OCI-M2 (cell line): ENCODE data around the gene NOL4L.

ENCODE experiments used
- DNase-seq: peaks from one replicate; lab custom pipeline; 2025; ENCODE audit not compliant: unreplicated experiment; lab: John Stamatoyannopoulos, UW

Gene NOL4L

DNA sequence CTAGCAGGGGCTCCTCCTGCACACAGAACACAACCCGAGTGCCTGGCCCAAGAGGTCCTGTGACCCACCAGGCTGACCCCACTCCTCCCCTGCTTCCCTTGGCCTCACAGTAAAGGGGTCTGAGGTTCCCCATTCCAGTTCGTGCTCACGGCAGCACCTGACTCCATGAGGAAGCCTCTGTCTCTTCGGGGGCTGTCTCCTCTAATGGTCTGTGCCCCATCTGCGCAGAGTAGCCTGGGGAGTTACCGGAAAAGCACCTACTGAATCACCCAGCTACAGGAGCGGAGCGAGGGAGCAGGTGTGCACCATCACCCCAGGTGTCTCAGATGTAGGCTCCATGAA is 133.8 kb downstream of the NOL4L start:
- no peak for DNase-seq

DNA sequence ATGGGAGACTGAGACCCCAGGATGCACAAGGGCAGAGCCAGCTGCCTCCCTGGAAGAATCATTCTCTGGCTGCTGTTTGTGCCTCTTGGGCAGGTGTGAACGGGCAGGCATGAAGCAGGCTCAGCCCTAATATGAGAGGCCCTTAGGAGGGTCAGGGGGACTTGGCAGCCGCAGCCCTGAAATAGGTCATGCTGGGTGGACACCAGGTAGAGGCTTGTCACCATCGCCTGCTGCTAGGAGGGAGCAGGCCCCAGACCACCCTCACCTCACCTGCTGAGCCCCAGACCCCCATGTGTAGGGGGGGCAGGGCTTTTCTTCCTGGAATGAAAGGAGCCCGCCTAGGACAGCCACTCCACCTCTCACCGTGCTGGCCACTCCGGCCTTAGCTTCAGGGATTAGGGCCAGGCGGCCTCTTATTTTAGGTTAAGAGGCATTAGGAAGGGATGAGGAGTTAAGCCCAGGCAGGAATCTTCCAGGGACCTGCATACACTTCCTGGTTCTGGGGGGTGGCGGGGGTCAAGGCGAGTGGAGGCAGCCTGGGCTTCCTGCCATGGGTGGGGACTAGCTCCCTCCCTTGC is 134.6 kb downstream of the NOL4L start:
- no peak for DNase-seq

DNA sequence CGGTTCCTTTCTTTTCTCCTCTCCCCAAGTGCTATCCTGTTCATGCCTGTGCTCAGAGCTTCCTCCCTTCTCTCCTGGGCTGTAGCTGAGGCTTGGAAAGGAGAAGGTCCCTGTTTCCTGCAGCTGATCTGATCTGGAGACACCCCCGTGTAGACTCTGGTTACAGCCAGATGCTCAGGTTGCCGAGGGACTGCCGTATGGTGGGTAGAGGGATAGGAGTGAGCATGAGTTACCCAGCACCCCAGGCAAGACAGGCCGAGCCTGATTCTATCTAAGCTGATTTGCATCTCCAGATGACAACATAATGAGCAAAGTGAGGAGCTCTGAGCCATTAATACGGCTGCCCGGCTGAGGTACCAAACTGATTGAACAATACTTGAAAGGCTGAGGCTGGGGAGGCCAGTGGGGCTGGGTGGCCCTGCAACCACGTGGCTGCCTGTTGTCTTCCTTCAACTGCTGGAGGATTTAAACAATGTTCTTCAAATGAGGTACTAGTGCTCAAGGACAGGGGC is 135.2 kb downstream of the NOL4L start:
- no peak for DNase-seq

DNA sequence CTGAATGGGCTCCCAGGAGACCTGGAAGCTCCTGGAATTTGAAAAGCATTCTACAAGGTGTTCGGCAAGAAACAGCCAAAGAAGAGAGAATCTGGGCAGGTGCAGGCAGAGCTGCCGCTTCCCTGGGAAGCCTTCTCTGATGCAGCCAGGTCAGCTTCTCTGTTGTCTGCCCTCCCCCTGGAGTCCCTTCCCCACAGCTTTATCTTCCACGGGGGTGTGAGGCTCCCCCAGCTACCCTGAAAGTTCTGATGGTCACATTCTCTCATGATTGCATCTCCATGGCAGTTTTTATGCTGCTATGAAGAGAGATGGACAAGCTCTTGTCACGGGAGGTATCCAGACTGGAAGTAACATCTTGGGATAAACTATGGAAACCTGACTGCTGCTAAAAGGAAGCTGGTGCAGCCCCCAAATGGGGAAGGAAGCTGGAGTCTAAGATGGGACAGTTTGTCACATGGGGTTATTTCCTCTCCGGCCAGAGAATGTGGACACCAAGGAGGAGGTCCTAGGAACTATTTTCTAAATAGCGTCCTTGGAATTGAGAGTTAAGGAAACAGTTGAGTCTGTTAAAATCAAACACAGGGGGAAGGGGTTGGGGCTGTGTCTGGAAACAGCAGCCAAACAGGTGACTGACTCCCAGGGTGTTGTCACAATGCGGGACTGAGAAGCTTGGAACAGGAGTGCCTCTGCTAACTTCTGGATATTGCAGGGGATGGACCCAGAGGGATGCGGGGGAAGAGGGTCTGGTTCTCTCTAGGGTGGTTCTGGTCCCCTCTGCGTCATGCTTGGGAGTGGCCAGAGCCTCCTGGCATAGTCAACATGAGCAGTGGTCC is 135.9 kb downstream of the NOL4L start:
- DNase-seq: no peak

DNA sequence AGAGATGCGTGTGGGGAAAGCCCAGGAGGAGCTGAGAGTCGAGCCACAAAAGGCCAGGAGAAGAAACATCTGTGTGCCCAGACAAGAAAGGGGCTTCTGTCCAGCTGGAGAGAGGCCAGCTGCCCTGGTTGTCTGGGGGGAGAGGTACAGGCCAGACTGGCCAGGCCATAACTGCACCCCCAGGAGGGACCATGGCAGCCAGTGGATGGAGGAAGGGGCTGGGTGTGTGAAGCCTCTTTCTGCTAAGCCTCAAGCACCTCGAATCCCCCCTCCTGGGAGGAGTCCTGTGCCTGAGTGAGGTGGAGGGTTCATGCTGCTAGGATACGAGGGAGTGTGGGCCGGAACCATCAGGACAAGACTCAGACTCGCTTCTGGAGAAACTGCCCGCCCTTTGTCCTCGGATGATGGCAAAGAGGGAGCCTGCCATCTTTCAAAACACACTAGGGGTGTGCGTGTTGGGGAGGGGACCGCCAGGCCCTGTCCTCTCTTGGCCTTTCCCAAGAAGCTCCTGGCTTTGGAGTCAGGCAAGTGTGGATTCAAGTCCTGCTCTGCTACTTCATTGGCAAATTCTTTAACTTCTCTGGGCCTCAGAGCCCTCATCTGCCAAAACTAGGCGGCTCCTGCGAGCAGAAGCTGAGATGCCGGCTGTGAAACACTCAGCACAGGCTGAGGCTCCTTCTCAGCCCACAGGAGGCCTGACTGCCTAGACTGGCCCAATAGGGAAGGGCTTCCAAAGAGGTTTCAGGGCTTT is 136.7 kb downstream of the NOL4L start:
- DNase-seq: no peak

DNA sequence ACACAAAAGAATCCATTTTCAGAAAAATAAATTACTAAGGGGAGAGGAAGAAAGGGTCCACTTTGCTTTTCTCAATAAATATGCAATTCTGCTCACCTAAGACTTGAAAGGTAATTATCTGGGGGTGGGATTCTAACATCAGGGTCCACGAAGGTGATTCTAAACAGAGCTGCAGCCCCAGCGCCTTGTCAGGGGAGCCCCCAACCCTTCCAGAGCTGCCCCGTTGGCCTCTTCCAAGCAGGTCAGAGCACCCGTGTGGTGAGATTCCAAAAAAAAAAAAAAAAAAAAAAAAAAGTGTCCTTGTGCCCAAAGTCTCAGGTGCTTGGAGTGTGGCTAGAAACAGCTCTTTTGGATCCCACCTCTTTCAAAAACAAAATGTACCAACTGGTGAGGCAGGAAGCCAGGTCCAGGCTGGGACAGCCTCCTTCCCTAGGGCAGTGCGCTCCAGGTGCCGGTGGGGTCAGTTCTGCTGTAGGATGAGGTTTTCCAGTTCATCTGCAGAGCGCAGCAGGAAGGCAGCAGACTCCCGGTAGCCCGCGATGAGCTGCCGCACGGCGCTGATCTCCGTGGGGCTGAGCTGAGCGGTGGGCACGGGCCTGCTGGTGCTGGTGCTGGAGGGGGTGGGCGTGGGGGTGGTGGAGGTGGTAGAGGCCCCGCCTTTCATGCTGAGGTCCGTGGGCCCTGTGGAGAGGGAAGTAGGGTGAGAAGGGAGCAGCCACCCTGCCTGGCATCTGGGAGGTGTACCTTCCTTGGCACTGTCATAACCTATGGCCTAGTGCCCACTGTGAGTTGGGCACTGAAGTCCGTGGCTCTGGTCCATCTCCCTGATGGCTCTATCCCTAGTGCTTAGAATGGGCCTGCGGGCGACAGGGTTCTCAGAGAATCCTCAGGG is 137.8 kb downstream of the NOL4L start:
- DNase-seq: no peak

DNA sequence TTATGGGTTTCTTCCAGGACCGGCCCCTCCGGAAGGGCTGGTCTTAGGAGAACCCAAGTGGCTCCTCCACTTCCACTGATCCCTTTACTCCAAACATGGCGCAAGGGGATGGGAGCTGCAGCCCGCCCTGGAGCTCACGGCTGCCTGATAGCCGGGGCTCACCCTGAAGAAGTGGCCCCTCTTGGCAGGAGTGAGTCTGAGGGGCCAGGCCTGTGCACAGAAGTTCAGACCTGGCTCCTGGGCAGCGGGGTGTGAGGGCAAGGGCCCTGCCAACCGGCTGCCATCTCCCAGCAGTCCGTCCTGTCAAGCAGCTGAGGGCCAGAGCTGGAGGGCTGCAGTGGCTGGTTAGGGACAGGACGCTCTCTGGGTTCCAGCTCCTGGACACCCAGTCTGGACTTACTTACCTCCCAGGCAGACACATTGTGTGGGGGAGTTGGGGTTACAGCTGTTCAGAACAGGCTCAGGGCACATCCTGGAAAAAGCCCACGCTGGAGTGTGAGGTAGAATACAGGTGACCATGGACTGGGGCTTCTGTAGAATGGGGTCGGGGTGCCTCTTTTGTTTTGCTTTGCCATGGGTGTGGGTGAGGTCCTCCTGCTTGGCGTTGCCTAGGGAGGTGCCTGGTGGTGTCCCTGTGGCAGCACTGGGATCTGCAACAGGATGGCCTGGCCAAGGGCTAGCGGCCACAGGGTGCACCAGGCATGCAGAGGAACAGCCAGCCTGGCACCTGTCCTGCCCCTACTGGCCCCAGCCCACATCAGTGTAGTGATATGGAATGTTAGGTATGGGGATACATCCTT is 138.6 kb downstream of the NOL4L start:
- no peak for DNase-seq

DNA sequence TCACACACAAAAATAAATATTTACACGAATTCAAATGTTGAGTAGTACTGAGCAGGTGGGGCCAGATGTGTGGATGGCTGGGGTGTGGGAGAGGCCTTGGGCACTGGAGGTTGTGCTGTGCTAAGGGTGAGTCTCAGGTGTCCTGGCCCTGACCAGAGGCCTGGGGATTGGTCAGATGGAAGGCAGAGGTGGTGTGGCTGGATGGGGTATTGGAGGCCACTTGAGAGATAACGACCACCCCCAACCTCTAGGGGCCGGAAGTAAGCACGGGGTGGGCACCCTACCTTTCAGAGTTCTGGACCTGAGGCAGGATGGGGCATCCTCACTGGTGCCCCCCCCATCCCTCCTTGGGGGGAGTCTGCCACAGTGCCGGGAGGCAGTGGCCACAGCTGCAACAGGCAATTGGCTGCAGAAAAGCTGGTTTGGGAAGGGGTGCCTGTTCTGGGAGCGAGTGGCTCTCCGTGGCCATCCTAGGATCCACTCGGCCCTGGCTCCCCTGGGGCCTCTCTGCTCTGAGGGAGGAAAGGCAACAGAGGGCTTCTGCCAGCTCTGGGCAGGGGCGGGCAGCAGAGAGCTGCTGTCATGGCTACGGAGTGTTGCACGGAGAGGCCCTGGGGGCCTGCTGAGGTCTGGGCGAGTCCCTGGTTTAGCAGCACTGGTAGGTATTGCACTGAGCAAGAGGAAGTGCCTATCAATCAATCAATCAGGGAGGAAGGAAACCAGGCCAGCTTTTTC is 139.4 kb downstream of the NOL4L start:
- no peak for DNase-seq

DNA sequence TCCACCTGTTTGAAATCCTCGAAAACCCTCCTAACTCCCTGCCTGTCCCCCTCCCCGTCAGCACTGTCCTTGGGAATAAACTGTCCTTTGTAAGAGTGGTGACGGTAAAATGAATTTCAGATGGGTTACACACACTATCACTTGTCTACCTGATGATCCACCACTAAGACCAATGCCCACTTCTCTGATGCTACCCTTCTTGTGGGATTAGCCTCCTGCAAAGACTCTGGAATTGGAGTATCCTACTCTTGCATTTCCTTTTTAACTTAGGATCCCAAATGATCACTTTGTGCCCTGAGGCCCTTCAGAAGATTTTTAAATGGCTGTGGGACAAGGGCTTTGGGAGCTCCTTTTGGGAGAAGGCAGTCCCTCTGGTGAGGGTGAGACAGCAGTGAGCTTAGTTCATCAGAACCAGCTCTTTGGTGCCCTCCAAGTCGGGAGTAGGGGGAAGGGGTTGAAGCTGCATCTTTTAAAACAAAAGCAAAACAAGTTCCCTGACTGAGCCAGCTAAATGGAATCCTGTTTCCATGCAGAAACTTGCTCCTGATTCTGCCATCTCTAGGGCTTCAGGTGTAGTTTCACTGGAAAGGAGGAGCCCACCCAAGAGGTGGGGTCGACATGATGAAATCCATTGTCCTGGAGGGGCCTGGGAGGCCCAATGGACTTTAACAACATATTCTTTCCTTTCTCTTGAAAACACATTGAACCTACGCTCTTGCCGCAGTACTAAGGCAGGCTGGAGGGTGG is 140.5 kb downstream of the NOL4L start:
- DNase-seq: no peak

DNA sequence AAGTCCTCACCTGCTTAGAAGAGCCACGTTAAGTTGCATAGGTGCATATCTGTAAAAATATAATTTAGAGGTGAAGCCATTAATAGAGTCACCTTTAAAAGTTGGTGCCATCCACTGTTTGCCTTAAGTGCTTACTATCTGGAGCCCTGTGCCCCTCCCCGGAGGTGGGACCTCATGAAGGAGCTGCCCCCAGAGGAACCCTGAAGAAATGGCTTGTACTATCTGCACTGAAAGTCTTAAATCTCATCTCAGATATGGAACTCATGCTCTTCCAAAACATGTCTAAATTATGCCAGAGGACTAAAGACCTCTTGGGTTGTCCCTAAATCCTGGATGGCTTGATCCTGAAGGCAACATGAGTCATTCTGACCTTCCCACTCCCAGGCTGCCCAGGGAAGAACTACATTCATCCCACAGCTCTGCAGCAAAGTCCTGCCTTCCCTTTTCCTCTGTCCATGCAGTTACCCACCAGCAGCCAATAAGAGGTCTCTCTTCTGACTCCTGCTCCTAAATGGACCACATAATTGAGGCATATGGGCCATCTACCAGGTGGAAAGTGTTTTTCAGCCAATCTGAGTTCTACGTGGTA is 141.7 kb downstream of the NOL4L start:
- DNase-seq: no peak

DNA sequence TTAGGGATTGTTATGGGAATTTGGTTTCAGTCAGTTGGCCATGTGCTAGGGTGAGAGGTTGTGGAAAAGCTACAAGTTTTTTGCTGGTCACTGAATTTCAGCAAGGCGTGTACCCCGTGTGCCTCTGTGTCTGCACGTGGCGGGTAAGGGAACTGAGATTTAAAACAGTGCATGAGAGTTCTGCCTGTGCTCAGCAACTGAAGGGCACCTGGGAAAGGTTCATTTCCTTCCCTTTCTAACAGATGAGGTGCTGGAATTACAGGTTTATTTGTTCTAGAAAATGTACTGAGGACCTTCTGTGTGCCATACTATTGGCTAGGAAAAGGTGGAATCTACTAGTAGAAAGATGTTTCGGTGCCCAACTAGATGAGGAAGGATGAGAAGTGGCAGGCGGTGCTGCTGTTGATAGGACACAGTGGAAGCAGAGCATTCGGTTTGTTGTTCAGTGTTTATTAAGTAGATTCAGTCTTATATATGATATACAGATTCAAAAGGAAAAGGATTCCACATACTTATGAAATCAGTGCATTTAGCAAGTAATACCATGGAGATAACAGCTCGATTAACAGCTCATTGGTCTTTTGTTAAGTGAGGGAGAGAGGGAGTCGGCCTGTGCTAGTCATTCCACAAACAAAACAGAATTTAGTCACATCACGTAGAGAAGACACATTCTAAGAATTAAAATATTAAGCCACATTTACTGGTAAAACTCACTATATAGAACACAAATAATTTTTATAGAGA is 142.3 kb downstream of the NOL4L start:
- no peak for DNase-seq

DNA sequence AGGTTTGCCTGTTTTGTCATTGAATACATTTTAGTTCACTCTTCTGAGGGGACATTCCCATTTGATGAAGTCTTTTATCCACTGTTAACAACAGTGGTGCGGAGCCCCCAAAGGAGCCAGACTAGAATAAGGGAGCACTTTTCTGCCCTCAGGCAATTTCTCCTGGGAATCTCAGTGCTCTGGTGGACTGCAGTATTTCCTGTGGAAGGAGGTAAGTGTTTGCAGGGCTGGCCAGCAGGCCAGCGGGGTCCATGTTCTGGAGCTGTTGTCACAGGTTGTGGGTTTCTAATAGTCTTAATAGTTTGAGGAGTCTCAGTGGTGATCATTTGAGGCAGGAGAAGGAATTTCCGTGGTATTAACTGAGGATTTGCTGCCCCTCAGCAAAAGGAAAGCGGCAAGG is 143.5 kb downstream of the NOL4L start:
- DNase-seq: no peak

DNA sequence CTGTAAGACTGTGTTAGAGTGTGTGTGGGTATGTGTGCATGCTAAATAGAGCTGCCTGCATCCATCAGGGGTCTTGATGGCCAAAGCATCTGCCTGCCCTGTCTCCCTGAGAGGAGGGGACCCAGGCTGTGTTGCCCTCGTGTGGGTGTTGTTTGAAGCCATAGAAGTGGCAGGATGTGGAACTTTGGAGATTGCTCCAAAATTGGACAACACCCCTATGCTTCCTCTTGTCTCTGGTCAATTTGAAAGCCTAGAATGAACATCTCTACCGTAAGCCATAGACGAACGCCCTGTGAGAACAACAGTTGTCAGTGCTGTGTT is 144.4 kb downstream of the NOL4L start:
- DNase-seq: no peak

DNA sequence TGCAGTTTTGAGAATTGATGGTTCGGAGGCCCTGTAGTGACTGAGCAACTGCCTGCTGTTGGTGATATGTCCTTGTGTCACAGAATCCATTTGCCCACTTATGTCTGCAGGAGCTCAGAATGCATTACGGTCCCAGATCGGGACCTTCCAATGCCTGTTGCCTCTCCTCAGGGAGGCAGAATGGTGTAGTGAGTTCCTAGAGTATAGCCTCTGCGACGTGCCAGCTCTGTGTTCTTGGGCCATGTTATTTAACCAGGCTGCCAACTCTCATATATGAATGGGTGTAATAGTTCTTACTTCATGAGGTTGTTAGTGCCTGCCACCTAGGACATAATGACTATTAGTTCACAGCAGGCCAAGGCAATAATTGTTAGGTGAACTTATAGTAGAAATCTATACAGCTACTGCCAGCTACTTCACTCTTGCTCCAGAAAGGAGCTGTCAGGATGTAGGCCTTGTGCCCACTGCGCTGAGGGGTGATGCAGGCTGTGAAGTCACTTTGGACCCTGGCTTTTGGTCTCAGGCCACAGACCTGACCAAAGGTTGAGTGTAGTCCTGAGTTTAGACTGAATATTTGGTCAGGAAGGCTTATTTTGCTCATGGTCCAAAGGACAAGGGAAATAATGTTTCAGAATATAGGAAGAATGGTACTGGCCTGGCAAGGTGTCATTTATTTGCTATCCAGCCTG is 144.9 kb downstream of the NOL4L start:
- no peak for DNase-seq

DNA sequence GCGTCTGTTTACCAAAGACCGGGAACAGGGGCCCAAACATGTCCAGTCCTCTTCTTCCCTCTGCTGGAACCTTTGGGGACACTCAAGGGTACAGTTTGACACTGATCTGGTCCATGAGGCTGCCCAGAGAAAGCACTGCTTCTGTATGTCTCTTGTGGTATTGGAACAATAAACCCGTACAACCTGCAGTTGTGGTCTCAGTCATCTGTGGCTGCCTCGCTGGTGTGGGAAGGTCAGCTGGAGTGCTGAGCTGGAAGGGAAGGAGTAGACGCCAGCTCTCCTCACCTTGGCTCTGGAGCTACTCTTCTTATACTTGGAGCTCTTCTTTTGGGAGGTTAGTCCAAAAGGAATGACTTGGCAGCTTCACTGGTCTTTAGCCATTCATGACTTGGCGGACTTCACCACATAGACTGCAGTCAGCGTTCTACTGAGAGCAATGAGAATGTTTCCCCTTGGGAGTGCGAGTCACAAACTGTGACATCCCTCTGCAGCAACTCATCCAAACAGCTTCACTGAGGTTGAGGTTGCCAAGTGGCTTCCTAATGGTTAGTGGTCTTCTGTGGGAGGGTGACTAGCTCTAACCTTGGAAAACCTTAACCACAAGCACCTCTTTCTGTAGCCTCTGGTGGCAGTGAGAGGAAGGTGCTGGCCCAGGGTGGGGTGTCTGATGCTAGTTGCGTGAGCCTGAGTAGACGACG is 145.9 kb downstream of the NOL4L start:
- no peak for DNase-seq

DNA sequence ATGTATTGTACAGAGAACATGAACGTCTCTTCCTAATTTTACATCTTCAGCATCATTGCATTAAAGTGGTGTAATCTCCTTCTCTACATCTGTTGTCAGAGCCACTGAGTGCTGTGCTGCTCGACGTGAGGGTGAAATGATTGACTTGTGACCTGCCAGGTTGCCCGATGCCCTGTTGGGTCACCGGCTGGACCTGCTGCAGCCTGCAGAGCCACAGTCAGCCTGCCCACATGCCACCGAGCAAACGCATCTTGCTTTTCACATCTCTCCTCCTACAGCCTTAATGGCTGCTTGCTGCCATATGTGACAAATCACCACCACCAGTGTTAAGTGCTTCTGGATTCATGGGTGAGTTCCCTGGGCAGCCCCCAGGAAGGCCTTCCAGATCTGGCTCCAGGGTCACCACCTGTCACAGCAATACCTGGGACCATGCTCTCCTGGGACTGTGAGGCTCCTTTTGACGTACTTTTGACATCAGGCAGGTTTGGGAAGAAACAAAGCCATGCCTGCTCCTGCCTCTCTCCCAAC is 146.7 kb downstream of the NOL4L start:
- DNase-seq: no peak
